ENCODE results near the gene ABLIM3.

DNA sequence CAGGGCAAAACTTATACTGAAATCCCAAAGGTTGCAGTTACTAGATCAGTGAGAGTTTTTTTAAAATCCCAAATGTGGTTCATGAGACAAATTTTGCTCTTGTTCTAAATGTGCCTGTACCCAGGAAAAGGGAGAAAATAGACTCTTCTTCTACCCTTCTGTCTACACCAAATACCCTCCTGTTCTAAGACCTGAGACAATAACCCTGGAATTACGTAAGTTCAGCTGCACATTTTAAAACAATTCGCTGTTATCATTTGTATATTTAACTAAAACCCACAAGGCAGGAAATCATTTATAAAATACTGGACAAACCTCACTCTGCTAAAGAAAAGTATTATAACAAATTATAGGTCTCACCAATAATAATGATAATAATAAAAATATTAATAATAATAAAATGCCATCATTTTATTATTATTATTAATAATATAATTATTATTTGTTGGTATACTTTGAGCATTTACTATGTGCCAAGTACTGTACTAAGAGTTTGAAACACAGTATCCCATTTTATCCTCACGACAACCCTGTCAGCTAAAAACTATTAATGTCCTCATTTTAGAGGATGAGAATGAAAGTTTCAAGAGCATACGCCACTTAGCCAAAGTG lies 80.5 kb downstream of the ABLIM3 start:
- TF ChIP-seq, protein P1, sequence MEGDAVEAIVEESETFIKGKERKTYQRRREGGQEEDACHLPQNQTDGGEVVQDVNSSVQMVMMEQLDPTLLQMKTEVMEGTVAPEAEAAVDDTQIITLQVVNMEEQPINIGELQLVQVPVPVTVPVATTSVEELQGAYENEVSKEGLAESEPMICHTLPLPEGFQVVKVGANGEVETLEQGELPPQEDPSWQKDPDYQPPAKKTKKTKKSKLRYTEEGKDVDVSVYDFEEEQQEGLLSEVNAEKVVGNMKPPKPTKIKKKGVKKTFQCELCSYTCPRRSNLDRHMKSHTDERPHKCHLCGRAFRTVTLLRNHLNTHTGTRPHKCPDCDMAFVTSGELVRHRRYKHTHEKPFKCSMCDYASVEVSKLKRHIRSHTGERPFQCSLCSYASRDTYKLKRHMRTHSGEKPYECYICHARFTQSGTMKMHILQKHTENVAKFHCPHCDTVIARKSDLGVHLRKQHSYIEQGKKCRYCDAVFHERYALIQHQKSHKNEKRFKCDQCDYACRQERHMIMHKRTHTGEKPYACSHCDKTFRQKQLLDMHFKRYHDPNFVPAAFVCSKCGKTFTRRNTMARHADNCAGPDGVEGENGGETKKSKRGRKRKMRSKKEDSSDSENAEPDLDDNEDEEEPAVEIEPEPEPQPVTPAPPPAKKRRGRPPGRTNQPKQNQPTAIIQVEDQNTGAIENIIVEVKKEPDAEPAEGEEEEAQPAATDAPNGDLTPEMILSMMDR (IDR thresholded peaks at IDR 0.05) = no peak
- no peak for TF ChIP-seq POLR2AphosphoS5 (IDR thresholded peaks at IDR 0.05; ENCODE audit: low read depth, low read length)

All from Panc1 (cell line).